ENCODE results near the gene ACO2. TPM values are rescaled to one million over a fixed set of nuclear protein-coding genes. Genes with fewer than 3 reads are reported as not detected.

ACO2 gene
- total and polyA plus RNA-seq, 10 of the 15 experiments (the other 5 are each of a cell fraction or from before 2014, with no cell fraction given) = 21.4 to 214 (median 88.5) TPM

DNA sequence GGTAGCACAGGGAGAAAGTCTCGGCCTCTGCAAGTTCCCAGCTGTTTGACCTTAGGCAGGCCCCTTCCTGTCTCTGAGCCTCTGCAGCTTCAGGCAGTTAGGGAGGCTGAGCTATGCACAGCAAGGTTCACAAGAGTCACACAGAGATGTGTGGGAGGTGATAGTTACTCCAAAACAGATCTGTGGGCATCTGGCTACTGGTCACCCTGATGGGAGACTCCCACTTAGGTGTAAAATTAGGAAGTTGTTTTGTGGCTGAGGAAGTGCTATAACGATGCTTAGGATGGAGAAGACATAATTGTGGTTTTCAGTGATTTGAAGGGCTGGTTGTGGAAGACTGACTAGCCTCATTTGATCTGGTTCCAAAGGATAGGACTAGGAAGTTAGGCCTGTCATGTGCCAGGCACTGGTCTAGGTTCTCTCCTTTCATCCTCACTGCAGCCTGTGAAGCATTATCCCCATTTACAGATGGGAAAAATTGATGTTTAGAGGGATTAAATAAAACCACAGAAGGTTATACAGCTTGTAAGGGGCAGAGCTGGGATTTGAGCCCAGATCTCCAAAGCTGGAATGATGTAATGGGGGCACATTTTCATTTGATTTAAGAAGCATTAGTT, 13.5 kb downstream of the ACO2 start (continued):
- TF ChIP-seq, protein P1, sequence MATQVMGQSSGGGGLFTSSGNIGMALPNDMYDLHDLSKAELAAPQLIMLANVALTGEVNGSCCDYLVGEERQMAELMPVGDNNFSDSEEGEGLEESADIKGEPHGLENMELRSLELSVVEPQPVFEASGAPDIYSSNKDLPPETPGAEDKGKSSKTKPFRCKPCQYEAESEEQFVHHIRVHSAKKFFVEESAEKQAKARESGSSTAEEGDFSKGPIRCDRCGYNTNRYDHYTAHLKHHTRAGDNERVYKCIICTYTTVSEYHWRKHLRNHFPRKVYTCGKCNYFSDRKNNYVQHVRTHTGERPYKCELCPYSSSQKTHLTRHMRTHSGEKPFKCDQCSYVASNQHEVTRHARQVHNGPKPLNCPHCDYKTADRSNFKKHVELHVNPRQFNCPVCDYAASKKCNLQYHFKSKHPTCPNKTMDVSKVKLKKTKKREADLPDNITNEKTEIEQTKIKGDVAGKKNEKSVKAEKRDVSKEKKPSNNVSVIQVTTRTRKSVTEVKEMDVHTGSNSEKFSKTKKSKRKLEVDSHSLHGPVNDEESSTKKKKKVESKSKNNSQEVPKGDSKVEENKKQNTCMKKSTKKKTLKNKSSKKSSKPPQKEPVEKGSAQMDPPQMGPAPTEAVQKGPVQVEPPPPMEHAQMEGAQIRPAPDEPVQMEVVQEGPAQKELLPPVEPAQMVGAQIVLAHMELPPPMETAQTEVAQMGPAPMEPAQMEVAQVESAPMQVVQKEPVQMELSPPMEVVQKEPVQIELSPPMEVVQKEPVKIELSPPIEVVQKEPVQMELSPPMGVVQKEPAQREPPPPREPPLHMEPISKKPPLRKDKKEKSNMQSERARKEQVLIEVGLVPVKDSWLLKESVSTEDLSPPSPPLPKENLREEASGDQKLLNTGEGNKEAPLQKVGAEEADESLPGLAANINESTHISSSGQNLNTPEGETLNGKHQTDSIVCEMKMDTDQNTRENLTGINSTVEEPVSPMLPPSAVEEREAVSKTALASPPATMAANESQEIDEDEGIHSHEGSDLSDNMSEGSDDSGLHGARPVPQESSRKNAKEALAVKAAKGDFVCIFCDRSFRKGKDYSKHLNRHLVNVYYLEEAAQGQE (IDR thresholded peaks at IDR 0.05; ENCODE audit: low read depth, low read length) = no peak

DNA sequence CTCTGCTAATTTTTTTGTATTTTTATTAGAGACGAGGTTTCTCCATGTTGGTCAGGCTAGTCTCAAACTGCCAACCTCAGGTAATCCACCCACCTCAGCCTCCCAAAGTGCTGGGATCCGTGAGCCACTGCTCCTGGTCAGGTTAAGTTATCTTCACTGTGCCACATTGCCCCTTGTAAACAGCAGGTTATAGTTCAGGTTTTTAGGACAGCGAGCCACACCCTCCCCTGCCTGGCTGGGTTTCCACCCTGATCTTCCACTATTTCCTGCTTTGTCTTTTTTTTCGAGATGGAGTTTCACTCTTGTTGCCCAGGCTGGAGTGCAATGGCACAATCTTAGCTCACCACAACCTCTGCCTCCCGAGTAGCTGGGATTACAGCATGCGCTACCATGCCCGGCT, 16.1 kb downstream of the ACO2 start:
- SMC1A ChIA-PET (ENCODE audit: uncharacterized antibody, unreplicated experiment) = interaction anchor here (1.4 kb wide), 1 partner anchor 9 kb away, joined by 3 read pairs; no protein-coding TSS in a partner anchor
- in situ Hi-C loops (cut with MboI) = no loop called here
- H3K36me3 ChIP-seq (ENCODE audit: control insufficient read depth in 2 of 2, insufficient read depth in 2 of 2, low read length in 1 of 2) = peaks cover 5 to 6% of the 10 kb centered on the region in 2 experiments; a peak in 3 of 4 replicates
- no peak for ATAC-seq
- no peaks in the 10 kb centered on the region for H3K9me3 ChIP-seq (replicated peaks; ENCODE audit: control insufficient read depth, insufficient read depth, low read length)
- DNase-seq (ENCODE audit: low read depth, low spot score) = no peak
- POLR2A ChIA-PET = interaction anchor here (1.2 kb wide), 1 partner anchor 40 kb away, joined by 3 read pairs; no protein-coding TSS in a partner anchor
- RAD21 ChIA-PET (ENCODE audit: unreplicated experiment) = interaction anchor here (0.7 kb wide), 1 partner anchor 14 kb away, joined by 3 read pairs; no protein-coding TSS in a partner anchor
- H3K4me1 ChIP-seq (ENCODE audit: control insufficient read depth, insufficient read depth, low read length) = peaks cover 25% of the 10 kb centered on the region
- intact Hi-C loops (cut with micrococcal nuclease; ENCODE audit: unreplicated experiment) = no loop called here
- peaks cover 82% of the 10 kb centered on the region for H3K79me2 ChIP-seq (ENCODE audit: control insufficient read depth, insufficient read depth, low read length)
- no peak overlapping the region for H3K27ac ChIP-seq (ENCODE audit: control insufficient read depth, insufficient read depth)
- BruUV-seq (replicated peaks) = no TSS peak
- 50% methylated on average over 7 of the region's 7 CpGs for WGBS (ENCODE audit: insufficient coverage, insufficient replicate concordance, low lambda C conversion rate, missing lambda C conversion rate)
- FAIRE-seq = no peak
- no peak overlapping the region for H2AFZ ChIP-seq (ENCODE audit: control insufficient read depth, low read depth, low read length)
- no peak overlapping the region for H3K4me3 ChIP-seq
- H3K27me3 ChIP-seq (replicated peaks in 1 of 2; ENCODE audit: control insufficient read depth in 2 of 2, insufficient read depth in 2 of 2, low read length in 1 of 2) = no peaks in the 10 kb centered on the region
- H4K20me1 ChIP-seq (ENCODE audit: control insufficient read depth, insufficient read depth) = no peaks in the 10 kb centered on the region; the same call in 1 of the 2 replicates
- no peak overlapping the region for H3K4me2 ChIP-seq (ENCODE audit: control insufficient read depth, insufficient read depth)
- CTCF ChIA-PET = no interaction called here
- no peak overlapping the region for H3K9ac ChIP-seq (ENCODE audit: control insufficient read depth, insufficient read depth, low read length)
- TF ChIP-seq NBN (IDR thresholded peaks at IDR 0.05) = no peak
- TF ChIP-seq CHD2 (IDR thresholded peaks at IDR 0.05; ENCODE audit: borderline replicate concordance, low read depth, low read length) = no peak
- no peak for TF ChIP-seq TBL1XR1 (IDR thresholded peaks at IDR 0.05; ENCODE audit: low read depth, low read length)
- no peak for TF ChIP-seq GABPA (IDR thresholded peaks at IDR 0.05; ENCODE audit: low read depth)
- TF ChIP-seq POLR2AphosphoS2 (IDR thresholded peaks at IDR 0.05; ENCODE audit: low read depth, low read length) = no peak
- no peak for TF ChIP-seq TCF7 (IDR thresholded peaks at IDR 0.05; ENCODE audit: borderline replicate concordance)
- no peak for TF ChIP-seq NR2F1 (conservative IDR thresholded peaks at IDR 0.05)
- no peak for TF ChIP-seq CBX3 (IDR thresholded peaks at IDR 0.05; ENCODE audit: borderline replicate concordance, low read depth)
- TF ChIP-seq, protein P1 (IDR thresholded peaks at IDR 0.05; ENCODE audit: low read depth, low read length) = no peak
- no peak for TF ChIP-seq CHD4 (IDR thresholded peaks at IDR 0.05)
- TF ChIP-seq NFYB (IDR thresholded peaks at IDR 0.05; ENCODE audit: insufficient read depth, low read depth, low read length) = no peak
- TF ChIP-seq, protein P2, sequence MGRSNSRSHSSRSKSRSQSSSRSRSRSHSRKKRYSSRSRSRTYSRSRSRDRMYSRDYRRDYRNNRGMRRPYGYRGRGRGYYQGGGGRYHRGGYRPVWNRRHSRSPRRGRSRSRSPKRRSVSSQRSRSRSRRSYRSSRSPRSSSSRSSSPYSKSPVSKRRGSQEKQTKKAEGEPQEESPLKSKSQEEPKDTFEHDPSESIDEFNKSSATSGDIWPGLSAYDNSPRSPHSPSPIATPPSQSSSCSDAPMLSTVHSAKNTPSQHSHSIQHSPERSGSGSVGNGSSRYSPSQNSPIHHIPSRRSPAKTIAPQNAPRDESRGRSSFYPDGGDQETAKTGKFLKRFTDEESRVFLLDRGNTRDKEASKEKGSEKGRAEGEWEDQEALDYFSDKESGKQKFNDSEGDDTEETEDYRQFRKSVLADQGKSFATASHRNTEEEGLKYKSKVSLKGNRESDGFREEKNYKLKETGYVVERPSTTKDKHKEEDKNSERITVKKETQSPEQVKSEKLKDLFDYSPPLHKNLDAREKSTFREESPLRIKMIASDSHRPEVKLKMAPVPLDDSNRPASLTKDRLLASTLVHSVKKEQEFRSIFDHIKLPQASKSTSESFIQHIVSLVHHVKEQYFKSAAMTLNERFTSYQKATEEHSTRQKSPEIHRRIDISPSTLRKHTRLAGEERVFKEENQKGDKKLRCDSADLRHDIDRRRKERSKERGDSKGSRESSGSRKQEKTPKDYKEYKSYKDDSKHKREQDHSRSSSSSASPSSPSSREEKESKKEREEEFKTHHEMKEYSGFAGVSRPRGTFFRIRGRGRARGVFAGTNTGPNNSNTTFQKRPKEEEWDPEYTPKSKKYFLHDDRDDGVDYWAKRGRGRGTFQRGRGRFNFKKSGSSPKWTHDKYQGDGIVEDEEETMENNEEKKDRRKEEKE (IDR thresholded peaks at IDR 0.05) = no peak
- TF ChIP-seq EED (IDR thresholded peaks at IDR 0.05; ENCODE audit: low read depth) = no peak

Data from GM12878 (cell line).